ENCODE data around the gene CACNA1E. TPM values are rescaled to one million over a fixed set of nuclear protein-coding genes. Genes with fewer than 3 reads are reported as not detected.
"Not testable (repeated sequence)": the region's sequence is repeated elsewhere in the genome, so short reads cannot be mapped to it uniquely, and the experiment has no call there.

CACNA1E gene
- total RNA-seq, 1 donor from 2014 or later = 0.08 TPM

GRCh38 chr1:181818459-181818858 lies 335.1 kb downstream of the CACNA1E start:
- Histone ChIP-seq H3K36me3 (ENCODE audit: control insufficient read depth, insufficient read depth, low read length) (no peaks in the 10 kb centered on the region), H3K4me3 (ENCODE audit: low read depth, low read length) (no peak overlapping the region), H3K27me3 (ENCODE audit: control insufficient read depth, insufficient read depth, low read length) (no peaks in the 10 kb centered on the region)
- TF ChIP-seq CTCF (IDR thresholded peaks at IDR 0.05; ENCODE audit: insufficient read depth, low read length, poor library complexity, severe bottlenecking) = no peak
- no peak for DNase-seq (ENCODE audit: low read depth)

- Histone ChIP-seq H3K27me3 (ENCODE audit: control insufficient read depth, insufficient read depth, low read length) (no peaks in the 10 kb centered on the region), H3K4me3 (ENCODE audit: low read depth, low read length) (no peak overlapping the region), H3K36me3 (ENCODE audit: control insufficient read depth, insufficient read depth, low read length) (no peaks in the 10 kb centered on the region)
- DNase-seq (ENCODE audit: low read depth) = no peak
- no peak for TF ChIP-seq CTCF (IDR thresholded peaks at IDR 0.05; ENCODE audit: insufficient read depth, low read length, poor library complexity, severe bottlenecking)
Observed at GRCh38 chr1:181818943-181819342, 335.6 kb downstream of the CACNA1E start.

- no peak overlapping the region for H3K4me3 ChIP-seq (ENCODE audit: low read depth, low read length)
- no peak for DNase-seq (ENCODE audit: low read depth)
- no peaks in the 10 kb centered on the region for H3K27me3 ChIP-seq (ENCODE audit: control insufficient read depth, insufficient read depth, low read length)
- H3K36me3 ChIP-seq (ENCODE audit: control insufficient read depth, insufficient read depth, low read length) = no peaks in the 10 kb centered on the region
- TF ChIP-seq CTCF (IDR thresholded peaks at IDR 0.05; ENCODE audit: insufficient read depth, low read length, poor library complexity, severe bottlenecking) = no peak
Observed at GRCh38 chr1:181821701-181822100, 338.4 kb downstream of the CACNA1E start.

GRCh38 chr1:181832173-181832880 lies 349.0 kb downstream of the CACNA1E start:
- DNase-seq (ENCODE audit: low read depth); H3K36me3 ChIP-seq (ENCODE audit: control insufficient read depth, insufficient read depth, low read length); H3K27me3 ChIP-seq (ENCODE audit: control insufficient read depth, insufficient read depth, low read length); H3K4me3 ChIP-seq (ENCODE audit: low read depth, low read length): not testable (repeated sequence)

- no peak for DNase-seq (ENCODE audit: low read depth)
- H3K36me3 ChIP-seq (ENCODE audit: control insufficient read depth, insufficient read depth, low read length) = no peaks in the 10 kb centered on the region
- no peaks in the 10 kb centered on the region for H3K27me3 ChIP-seq (ENCODE audit: control insufficient read depth, insufficient read depth, low read length)
- no peak for TF ChIP-seq CTCF (IDR thresholded peaks at IDR 0.05; ENCODE audit: insufficient read depth, low read length, poor library complexity, severe bottlenecking)
- no peak overlapping the region for H3K4me3 ChIP-seq (ENCODE audit: low read depth, low read length)
Observed at GRCh38 chr1:181846001-181846645, 362.8 kb downstream of the CACNA1E start.

GRCh38 chr1:181846681-181847080 lies 363.4 kb downstream of the CACNA1E start:
- Histone ChIP-seq H3K4me3 (ENCODE audit: low read depth, low read length) (no peak overlapping the region), H3K27me3 (ENCODE audit: control insufficient read depth, insufficient read depth, low read length) (no peaks in the 10 kb centered on the region), H3K36me3 (ENCODE audit: control insufficient read depth, insufficient read depth, low read length) (no peaks in the 10 kb centered on the region)
- no peak for DNase-seq (ENCODE audit: low read depth)
- no peak for TF ChIP-seq CTCF (IDR thresholded peaks at IDR 0.05; ENCODE audit: insufficient read depth, low read length, poor library complexity, severe bottlenecking)
